LNCaP clone FGC (cell line): Measurements from ENCODE around the gene PITRM1.

Source experiments
- DNase-seq: peaks from one replicate; pipeline ENCODE4 v3.0.0-alpha.2; 2011; ENCODE audit warnings: low read depth
- H3K4me3 ChIP-seq: 2 replicates; pipeline ENCODE4 v1.5.1; 2011; ENCODE audit warnings: mild to moderate bottlenecking, low read depth, low read length, control low read depth
- TF ChIP-seq, protein P1 (sequence below): IDR thresholded peaks from 2 replicates; pipeline ENCODE4 v1.5.1; 2012; ENCODE audit warnings: mild to moderate bottlenecking; ENCODE audit not compliant: control insufficient read depth, insufficient read depth; ENCODE audit errors: extremely low read depth

PITRM1 gene

DNA sequence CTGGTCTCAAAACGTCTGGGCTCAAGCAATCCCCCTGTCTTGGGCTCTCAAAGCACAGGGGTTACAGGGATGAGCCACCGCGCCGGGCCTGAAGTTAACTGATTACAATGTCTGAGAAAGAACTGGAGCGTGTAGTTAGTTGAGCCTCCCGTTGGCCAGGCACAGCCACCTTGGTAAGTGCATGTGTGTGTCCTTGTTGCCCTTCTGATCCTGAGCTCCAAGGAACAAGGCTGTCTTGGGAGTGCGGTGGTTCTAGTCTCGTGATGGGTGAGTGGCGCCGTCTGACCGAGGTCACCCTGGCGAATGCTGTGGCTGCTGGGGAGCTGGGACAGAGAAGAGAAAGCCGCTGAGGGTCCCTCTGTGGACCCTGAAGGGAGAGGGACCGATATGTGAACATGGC is 50.5 kb downstream of the PITRM1 start:
- no peak for DNase-seq
- no peak overlapping the region for H3K4me3 ChIP-seq
- TF ChIP-seq, protein P1, sequence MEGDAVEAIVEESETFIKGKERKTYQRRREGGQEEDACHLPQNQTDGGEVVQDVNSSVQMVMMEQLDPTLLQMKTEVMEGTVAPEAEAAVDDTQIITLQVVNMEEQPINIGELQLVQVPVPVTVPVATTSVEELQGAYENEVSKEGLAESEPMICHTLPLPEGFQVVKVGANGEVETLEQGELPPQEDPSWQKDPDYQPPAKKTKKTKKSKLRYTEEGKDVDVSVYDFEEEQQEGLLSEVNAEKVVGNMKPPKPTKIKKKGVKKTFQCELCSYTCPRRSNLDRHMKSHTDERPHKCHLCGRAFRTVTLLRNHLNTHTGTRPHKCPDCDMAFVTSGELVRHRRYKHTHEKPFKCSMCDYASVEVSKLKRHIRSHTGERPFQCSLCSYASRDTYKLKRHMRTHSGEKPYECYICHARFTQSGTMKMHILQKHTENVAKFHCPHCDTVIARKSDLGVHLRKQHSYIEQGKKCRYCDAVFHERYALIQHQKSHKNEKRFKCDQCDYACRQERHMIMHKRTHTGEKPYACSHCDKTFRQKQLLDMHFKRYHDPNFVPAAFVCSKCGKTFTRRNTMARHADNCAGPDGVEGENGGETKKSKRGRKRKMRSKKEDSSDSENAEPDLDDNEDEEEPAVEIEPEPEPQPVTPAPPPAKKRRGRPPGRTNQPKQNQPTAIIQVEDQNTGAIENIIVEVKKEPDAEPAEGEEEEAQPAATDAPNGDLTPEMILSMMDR: no peak

DNA sequence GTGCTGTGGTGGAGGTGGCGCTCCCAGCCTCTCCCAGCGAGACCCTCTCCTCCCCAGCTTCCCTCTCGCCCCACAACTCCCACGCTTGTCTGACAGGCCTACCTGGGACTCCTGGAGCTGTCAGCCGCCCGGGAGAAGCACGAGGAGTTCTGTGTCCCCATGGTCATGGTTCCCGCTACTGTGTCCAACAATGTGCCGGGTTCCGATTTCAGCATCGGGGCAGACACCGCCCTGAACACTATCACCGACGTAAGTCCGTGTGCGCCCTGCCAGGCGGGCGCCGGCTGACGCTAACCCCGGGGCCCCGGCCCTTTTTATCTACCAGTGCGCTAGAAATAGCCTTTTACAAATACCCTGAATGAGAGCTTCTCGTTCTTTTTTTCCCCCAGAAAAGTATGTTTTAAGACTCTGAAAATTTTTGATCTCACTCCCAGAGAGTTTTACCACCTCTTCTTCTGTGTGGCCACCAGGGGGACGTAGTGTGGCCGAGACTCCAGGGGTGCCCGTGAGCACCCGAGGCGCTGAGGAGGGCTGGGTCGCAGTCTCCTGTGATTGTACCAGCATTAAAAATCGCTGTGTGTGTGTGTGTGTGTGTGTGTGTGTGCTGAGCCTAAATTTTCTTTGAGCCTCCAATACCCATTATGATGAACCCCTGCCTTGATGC is 52.7 kb downstream of the PITRM1 start:
- TF ChIP-seq, protein P1: peak; percentile 29
- no peak overlapping the region for H3K4me3 ChIP-seq
- no peak for DNase-seq

DNA sequence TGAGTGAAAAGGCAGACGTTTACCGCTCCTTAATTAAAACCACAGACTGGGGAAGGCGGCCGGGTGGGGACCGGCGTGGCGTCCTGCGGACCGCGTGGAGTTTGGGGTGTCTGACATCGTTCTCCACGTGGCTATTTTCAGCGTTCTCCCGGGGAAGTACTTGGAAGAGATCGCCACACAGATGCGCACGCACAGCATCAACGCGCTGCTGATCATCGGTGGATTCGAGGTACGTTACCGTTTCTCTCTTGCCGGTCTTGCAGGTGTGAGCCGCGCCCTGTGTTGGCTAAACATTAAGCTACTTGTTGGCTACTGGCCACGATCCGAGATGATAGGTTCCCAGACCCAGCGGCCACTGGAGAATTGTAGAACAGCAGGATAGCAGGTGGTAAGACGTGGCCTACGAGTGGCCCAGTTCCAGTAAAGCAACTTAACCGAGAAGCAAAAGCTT is 53.9 kb downstream of the PITRM1 start:
- TF ChIP-seq, protein P1: no peak
- no peak for DNase-seq
- H3K4me3 ChIP-seq: no peak overlapping the region

DNA sequence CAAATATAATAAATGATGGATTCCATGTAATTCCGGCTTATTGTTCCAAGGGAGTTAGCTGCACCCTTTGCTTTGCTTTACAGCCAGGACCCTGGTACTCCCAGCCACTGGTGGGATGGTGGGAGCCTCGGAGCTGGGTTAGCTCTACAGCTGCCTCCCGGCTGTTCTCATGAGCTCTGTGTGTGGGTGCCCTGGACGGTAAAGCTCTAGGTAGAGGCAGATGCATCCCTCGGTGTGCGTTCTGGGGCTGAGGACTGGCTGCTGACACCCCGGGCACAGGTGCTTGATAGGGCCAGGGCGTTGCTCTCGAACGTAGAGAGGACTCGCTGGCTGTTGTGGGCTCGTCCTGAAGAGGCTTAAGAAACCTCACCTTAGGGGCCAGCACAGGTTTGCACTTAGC is 55.1 kb downstream of the PITRM1 start:
- no peak for DNase-seq
- no peak overlapping the region for H3K4me3 ChIP-seq
- TF ChIP-seq, protein P1: no peak

DNA sequence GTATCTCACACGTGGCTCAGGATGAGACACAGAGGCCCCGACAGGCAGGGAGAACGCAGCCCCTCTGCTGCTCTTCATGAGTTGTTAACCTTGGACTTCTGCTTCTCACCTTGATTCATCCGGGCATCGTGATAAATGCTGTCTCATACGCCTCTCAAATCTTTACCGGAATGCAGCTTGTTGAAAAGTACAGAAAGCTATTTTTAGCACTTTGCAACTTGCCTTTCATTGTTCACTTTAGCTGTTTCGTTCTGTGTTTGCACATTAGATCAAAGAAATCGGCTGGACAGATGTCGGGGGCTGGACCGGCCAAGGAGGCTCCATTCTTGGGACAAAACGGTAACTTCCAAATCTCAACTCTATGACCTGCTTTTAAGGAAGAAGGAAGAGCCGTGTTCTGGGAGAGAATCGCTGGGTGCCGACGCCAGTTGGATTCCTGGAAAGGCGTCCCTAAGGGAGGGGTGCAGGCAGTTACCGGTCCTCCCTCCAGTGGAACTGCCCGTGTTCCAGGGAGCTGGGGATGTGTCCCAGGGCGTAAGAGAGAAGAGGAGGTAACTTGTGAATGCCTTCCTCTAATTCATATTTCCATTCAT is 56.0 kb downstream of the PITRM1 start:
- no peak for DNase-seq
- no peak overlapping the region for H3K4me3 ChIP-seq
- TF ChIP-seq, protein P1: no peak

DNA sequence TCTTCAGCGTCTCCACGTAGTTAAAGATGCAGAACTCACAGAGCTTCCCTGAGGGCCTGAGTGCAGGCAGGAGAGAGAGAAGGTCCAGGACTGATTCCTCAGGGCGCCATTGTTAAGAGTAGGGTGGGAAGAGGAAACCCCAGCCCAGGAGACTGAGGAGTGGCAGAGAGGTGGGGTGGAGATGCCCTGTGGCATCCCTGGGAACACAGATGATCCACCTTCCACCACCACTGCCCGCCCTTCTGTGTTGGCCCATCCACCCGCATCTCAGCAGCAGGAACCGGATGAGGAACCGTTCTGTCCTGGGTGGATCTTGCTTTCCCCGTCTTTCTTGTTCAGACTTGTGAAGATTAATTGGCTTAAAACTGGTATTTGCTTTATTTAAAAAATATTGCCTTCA is 56.9 kb downstream of the PITRM1 start:
- no peak for DNase-seq
- no peak overlapping the region for H3K4me3 ChIP-seq
- TF ChIP-seq, protein P1: no peak

DNA sequence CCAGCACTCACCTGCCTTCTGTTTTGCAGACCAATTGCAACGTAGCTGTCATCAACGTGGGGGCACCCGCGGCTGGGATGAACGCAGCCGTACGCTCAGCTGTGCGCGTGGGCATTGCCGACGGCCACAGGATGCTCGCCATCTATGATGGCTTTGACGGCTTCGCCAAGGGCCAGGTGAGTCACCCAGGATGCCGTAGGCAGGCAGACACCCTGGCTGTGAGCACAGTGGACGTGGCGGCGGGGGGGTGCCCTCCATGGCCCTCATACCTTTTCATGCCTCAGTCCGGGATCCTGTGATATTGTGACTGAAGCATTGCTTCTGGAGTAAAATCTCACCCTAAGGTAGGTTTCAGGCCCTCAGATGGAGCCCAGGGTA is 59.2 kb downstream of the PITRM1 start:
- no peak overlapping the region for H3K4me3 ChIP-seq
- no peak for DNase-seq
- TF ChIP-seq, protein P1: no peak
